Lung (tissue), 12 donors: Measurements from ENCODE around the gene BCO1. TPM values are rescaled to one million over a fixed set of nuclear protein-coding genes. Genes with fewer than 3 reads are reported as not detected.
"Not testable (repeated sequence)": the region's sequence is repeated elsewhere in the genome, so short reads cannot be mapped to it uniquely, and the experiment has no call there.

Experiments used
- ATAC-seq: fragments of 200-7000 bp; cut with Tn5 transposase; one replicate; pipeline ENCODE4 v1.9.1; 2020; ENCODE audit warnings: moderate number of reproducible peaks; ENCODE audit not compliant: insufficient read depth, low FRiP score
- DNase-seq, 3 donors: peaks; one replicate each; pipeline ENCODE4 v3.0.0-alpha.2; 2013 to 2017
- H3K27ac ChIP-seq, 2 donors: one replicate each; pipeline ENCODE4 v1.5.1; 2013; ENCODE audit warnings: mild to moderate bottlenecking in 2 of 2, moderate library complexity in 2 of 2, control low read depth in 1 of 2, inconsistent platforms in 1 of 2, low read depth in 1 of 2, low read length in 1 of 2
- H3K27me3 ChIP-seq, 3 donors: one replicate each; pipeline ENCODE4 v1.5.1; 2013; ENCODE audit warnings: low read length in 2 of 3; ENCODE audit not compliant: control insufficient read depth in 3 of 3, insufficient read depth in 3 of 3
- H3K36me3 ChIP-seq, 4 donors: one replicate each; pipeline ENCODE4 v1.5.1; 2013; ENCODE audit warnings: low read length in 4 of 4, mild to moderate bottlenecking in 1 of 4, moderate library complexity in 1 of 4; ENCODE audit not compliant: control insufficient read depth in 4 of 4, insufficient read depth in 4 of 4
- H3K4me1 ChIP-seq, 5 donors: one replicate each; pipeline ENCODE4 v1.5.1; 2013; ENCODE audit warnings: low read length in 5 of 5, mild to moderate bottlenecking in 2 of 5, moderate library complexity in 1 of 5; ENCODE audit not compliant: control insufficient read depth in 5 of 5, insufficient read depth in 5 of 5
- H3K4me3 ChIP-seq: one replicate; pipeline ENCODE4 v1.5.1; 2013; ENCODE audit warnings: mild to moderate bottlenecking, control low read depth, moderate library complexity
- H3K9ac ChIP-seq, 2 donors: one replicate each; pipeline ENCODE4 v1.5.1; 2013; ENCODE audit warnings: low read length in 2 of 2, control low read depth in 1 of 2; ENCODE audit not compliant: insufficient read depth in 1 of 2
- H3K9me3 ChIP-seq, 4 donors: one replicate each; pipeline ENCODE4 v1.5.1; 2013; ENCODE audit warnings: low read length in 3 of 4, mild to moderate bottlenecking in 1 of 4, moderate library complexity in 1 of 4; ENCODE audit not compliant: control insufficient read depth in 4 of 4, insufficient read depth in 3 of 4
- CTCF ChIP-seq: IDR thresholded peaks from 2 replicates; pipeline ENCODE4 v1.5.1; 2012; ENCODE audit warnings: mild to moderate bottlenecking; ENCODE audit errors: control extremely low read depth, extremely low read depth
- WGBS, 2 donors: extraction: QIAGEN DNeasy Blood & Tissue Kit; methylation state at CpG; one replicate each; pipeline ENCODE4 v1.1.7; 2013; 5-methylcytosine and 5-hydroxymethylcytosine counted together
- polyA plus RNA-seq, 2 donors: library from polyadenylated mRNA; stranded (reverse); fragments of 200-250 nt; gene quantifications; one replicate each; pipeline ENCODE4 v1.2.1, GENCODE V29; 2013
- total RNA-seq, 2 donors: library from RNA; depleted of rRNA in 1 of 2; stranded (reverse); fragments of >200 nt in 1 of 2; gene quantifications; one replicate each; pipeline ENCODE4 v1.2.1, GENCODE V29; 2014 to 2021
- donor health status: control.
- donor health status: control.
- donor health status: Bipolar disorder and iron deficiency.
- donor health status: healthy.
- donor health status: DM: yes; HTN: yes; CAD: no.

Gene BCO1
- total and polyA plus RNA-seq, 4 donors = 0.06 to 0.77 (median 0.23) TPM

- DNase-seq = no peak
- H3K27ac ChIP-seq = no peak overlapping the region
- no peaks in the 10 kb centered on the region for H3K4me1 ChIP-seq
- no peaks in the 10 kb centered on the region for H3K27me3 ChIP-seq
- WGBS, 2 donors = 82 to 83% methylated on average over 9 of the region's 9 CpGs
- TF ChIP-seq CTCF = no peak
- H3K9ac ChIP-seq = no peak overlapping the region
- no peaks in the 10 kb centered on the region for H3K36me3 ChIP-seq
- ATAC-seq = no peak
- no peak overlapping the region for H3K4me3 ChIP-seq
- H3K9me3 ChIP-seq = peaks cover 0 to 3% (median 0%) of the 10 kb centered on the region in 4 donors
Observed at GRCh38 chr16:81219151-81219550, 19.3 kb upstream of the BCO1 start.

GRCh38 chr16:81220349-81220748 lies 18.1 kb upstream of the BCO1 start:
- peaks cover 0 to 3% (median 0%) of the 10 kb centered on the region in 3 donors for H3K27me3 ChIP-seq
- no peaks in the 10 kb centered on the region for H3K4me1 ChIP-seq
- TF ChIP-seq CTCF = no peak
- no peaks in the 10 kb centered on the region for H3K9me3 ChIP-seq
- no peaks in the 10 kb centered on the region for H3K36me3 ChIP-seq
- WGBS, 2 donors = 56 to 60% methylated on average over 9 of the region's 9 CpGs
- H3K4me3 ChIP-seq = no peak overlapping the region
- H3K9ac ChIP-seq = no peak overlapping the region
- no peak overlapping the region for H3K27ac ChIP-seq
- DNase-seq (no peak), ATAC-seq (no peak)

GRCh38 chr16:81221731-81222130 lies 16.8 kb upstream of the BCO1 start:
- no peaks in the 10 kb centered on the region for H3K9me3 ChIP-seq
- H3K27me3 ChIP-seq = peaks cover 0 to 3% (median 0%) of the 10 kb centered on the region in 3 donors
- 79 to 92% methylated on average over 6 of the region's 6 CpGs for WGBS, 2 donors
- H3K4me3 ChIP-seq = no peak overlapping the region
- ATAC-seq (no peak), DNase-seq (no peak)
- no peak overlapping the region for H3K9ac ChIP-seq
- H3K4me1 ChIP-seq = no peaks in the 10 kb centered on the region
- TF ChIP-seq CTCF = no peak
- no peak overlapping the region for H3K27ac ChIP-seq
- no peaks in the 10 kb centered on the region for H3K36me3 ChIP-seq

- ATAC-seq = no peak
- H3K27ac ChIP-seq = no peak overlapping the region
Observed at GRCh38 chr16:81224824-81225223, 13.7 kb upstream of the BCO1 start.

GRCh38 chr16:81225697-81226096 lies 12.8 kb upstream of the BCO1 start:
- H3K36me3 ChIP-seq, H3K4me1 ChIP-seq, DNase-seq, H3K27me3 ChIP-seq, H3K9me3 ChIP-seq, H3K27ac ChIP-seq, ATAC-seq, H3K9ac ChIP-seq, H3K4me3 ChIP-seq: not testable (repeated sequence)
- 69 to 71% methylated on average over 5 of the region's 5 CpGs for WGBS, 2 donors

More at GRCh38 chr16:81224824-81225223, 13.7 kb upstream of the BCO1 start:
- Histone ChIP-seq H3K36me3 (no peaks in the 10 kb centered on the region), H3K4me1 (no peaks in the 10 kb centered on the region), H3K9me3 (no peaks in the 10 kb centered on the region), H3K27me3 (peaks cover 0 to 6% (median 0%) of the 10 kb centered on the region in 3 donors), H3K4me3 (no peak overlapping the region), H3K9ac (no peak overlapping the region)
- DNase-seq = no peak
- WGBS, 2 donors = 78 to 82% methylated on average over 1 of the region's 1 CpG
- TF ChIP-seq CTCF = no peak
